Activated T-cell treated with anti-CD3 and anti-CD28 coated beads for 4 hours (primary cell): ENCODE results near the gene TBC1D24.
"Not testable (repeated sequence)": the region's sequence is repeated elsewhere in the genome, so short reads cannot be mapped to it uniquely, and the experiment has no call there.

ENCODE experiments used
- DNase-seq: peaks from one replicate; pipeline ENCODE4 v3.0.0-alpha.2; 2020

The TBC1D24 gene

DNA sequence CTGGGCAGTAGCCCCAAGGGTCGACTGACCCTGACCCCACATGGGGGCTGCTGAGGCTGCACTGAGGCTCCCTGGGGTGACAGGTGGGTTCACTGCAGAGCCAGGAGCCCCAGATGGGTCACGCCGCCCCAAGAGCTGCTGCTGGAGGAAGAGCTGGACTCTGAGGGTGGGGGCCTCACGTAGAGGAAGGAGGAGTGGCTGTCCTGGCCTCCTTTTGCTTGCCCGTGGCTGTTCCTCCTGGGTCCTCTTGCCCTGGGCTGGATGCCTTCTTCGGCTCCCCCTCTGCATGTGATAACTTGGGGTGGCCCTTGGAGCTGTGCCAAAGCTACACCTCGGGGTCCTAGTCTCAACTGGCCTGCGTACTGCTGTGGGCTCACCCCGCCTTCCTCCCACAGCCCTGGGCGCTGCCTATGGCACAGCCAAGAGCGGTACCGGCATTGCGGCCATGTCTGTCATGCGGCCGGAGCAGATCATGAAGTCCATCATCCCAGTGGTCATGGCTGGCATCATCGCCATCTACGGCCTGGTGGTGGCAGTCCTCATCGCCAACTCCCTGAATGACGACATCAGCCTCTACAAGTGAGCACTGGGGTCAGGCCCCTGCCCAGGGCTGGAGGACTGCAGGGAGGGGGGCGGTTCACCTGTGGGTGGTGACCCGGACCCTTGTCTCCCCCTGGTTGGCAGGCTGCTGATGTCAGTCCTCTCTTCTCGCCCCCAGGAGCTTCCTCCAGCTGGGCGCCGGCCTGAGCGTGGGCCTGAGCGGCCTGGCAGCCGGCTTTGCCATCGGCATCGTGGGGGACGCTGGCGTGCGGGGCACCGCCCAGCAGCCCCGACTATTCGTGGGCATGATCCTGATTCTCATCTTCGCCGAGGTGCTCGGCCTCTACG, 44.1 kb downstream of the TBC1D24 start:
- DNase-seq: no peak

DNA sequence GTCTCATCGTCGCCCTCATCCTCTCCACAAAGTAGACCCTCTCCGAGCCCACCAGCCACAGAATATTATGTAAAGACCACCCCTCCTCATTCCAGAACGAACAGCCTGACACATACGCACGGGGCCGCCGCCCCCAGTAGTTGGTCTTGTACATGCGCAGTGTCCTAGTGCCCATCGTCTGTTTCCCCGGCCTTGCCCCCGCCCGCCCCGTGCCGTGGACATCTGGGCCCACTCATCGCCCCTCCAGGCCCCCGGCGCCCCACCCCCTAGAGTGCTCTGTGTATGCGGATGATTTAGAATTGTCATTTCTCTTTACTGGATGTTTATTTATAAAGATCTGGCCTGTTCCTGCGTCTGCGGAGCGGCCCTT, 44.8 kb downstream of the TBC1D24 start:
- no peak for DNase-seq

DNA sequence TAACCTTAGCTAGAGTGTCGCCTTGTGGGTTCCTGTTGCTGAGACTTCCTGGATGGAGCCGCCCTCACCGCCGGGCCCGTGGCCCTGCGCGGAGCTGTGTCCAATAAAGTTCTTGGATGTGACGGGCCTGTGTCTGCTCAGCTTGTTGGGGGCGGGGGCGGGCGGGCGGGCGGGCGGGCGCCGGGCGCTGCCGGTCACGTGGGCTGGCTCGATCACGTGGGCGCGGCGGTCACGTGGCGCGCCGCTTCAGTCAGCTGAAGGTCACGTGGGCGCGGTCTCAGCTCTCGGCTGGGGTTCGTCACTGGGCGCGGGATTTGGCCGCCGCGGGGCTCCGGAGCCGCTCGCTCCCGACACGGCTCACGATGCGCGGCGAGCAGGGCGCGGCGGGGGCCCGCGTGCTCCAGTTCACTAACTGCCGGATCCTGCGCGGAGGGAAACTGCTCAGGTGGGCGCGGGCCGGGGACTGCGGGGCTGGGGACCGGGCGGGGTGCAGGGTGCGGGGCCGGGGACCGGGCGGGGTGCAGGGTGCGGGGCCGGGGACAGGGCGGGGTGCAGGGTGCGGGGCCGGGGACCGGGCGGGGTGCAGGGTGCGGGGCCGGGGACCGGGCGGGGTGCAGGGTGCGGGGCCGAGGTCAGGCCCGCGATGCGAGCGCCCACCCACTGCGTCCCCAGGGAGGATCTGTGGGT, 45.3 kb downstream of the TBC1D24 start, which contains the start of gene AMDHD2:
TSS of gene AMDHD2 (plus strand) at position 275 of the 687 bp plus-strand sequence. CDS start at position 363, 88 bp downstream.
- DNase-seq: peak; percentile 82

- DNase-seq: no peak
Observed at GRCh38 chr16:2520784-2521531, 46.0 kb downstream of the TBC1D24 start.

DNA sequence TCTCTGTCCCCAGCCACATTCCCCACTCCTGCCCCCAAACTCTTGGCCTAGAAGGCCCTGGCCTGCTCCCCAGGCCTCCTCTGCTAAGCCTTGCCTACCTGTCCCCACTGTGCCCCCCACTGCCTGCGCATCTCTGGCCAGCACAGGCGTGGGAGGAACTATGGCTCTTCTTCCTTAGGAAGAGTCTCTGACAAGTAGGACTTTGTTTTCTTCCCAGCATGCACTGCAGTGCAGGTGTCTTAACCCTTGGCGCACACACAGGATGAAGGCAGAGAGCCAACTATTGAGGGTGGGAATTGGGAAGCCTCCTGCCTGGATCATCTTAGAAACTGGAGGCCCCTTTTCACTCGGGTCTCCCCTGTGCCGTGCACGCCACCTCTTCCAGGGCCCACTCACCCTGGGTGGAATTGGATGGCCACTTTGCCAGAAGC, 48.9 kb downstream of the TBC1D24 start:
- no peak for DNase-seq

DNA sequence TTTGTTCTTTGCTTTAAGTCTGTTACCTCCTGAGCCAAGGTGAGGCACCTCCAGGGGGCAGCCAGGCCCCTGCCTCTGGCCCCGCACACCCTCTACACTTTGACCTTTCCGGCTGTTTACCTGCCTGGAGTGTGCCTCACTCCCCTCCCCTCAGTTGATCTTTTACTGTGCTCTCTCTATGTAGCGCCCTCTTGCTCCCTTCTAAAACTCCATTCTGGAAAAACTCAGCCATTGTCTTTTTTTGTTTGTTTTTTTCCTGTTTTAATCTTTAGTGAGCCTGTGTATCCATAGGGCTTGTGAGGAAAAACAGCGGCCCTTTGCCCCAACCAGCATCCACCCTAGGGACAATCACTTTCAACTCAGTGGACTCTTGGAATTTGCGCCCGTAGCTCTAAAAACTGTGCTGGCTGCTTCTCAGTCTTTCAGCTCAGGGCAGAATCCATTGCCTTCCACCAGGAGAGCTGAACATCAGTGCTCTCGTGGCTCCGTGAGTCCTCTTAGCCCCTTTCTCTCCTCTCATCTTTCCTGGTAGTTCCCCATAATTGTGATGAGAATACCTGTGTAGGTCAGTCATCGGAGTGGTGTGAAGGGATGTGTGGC, 49.5 kb downstream of the TBC1D24 start:
- DNase-seq: no peak

- no peak for DNase-seq
Observed at GRCh38 chr16:2526135-2526534, 51.2 kb downstream of the TBC1D24 start.

DNA sequence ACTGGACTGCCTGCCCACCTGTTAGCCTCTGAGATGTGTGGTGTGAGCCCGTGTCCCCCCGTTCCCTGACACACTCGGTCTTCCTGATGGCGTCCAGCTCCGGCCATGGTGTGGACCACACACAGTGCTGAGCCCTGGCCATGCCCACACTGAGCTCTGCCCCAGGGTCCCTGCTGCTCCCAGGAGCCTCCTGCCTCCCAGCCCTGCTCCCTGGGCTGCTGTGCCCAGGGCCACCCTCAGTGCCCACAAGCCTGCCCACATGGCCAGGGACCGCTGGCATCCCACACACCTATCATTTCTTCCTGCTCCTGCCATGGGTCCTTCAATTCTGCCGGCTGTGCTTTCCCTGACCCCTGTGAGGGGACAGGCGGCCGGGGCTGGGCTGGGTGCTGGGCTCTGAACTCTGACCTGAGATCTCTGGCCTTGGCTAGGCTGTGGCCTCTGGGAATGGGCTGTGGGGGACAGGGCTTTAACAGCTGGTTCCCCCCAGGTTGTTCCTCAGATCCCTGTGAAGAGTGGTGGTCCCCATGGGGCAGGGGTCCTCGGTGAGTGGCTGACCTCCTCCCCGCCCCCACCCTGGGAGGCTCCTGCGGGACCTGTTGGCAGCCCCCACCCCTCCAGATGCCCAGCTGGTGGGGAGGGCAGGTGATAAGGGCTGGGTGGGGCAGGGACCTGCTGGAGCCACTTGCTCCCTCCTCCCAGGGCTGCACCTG, 52.3 kb downstream of the TBC1D24 start:
- DNase-seq: no peak

GRCh38 chr16:2527784-2528100, 52.8 kb downstream of the TBC1D24 start:
- DNase-seq: no peak

DNA sequence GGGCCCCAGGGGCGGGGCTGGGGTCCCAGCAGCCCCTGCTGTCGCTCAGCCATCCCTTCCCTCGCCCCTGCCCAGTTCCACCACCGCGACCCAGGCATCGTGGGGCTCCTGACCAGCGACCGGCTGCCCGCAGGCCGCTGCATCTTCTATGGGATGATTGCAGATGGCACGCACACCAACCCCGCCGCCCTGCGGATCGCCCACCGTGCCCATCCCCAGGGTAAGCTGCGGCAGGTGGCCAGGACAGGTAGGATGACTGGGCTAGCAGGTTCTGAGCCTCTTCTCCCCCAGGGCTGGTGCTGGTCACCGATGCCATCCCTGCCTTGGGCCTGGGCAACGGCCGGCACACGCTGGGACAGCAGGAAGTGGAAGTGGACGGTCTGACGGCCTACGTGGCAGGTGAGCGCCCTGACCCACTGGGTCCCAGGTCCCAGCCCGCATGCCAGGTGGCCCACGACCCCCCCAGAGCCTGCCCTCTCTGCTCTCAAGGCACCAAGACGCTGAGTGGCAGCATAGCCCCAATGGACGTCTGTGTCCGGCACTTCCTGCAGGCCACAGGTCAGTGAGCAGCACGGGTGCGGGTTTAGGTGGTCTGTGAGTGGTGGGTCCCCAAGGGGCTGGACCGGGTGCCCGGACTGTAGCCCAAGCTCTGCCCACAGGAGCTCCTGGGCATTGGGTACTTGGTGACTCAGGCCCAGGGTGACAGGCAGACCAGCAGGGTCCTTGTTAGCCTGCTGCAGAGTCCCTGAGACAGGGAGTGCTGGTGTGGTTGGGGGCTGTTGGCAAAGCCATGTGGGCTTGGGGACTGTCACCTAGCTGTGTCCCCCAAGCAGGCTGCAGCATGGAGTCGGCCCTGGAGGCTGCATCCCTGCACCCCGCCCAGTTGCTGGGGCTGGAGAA, 53.5 kb downstream of the TBC1D24 start:
- no peak for DNase-seq

DNA sequence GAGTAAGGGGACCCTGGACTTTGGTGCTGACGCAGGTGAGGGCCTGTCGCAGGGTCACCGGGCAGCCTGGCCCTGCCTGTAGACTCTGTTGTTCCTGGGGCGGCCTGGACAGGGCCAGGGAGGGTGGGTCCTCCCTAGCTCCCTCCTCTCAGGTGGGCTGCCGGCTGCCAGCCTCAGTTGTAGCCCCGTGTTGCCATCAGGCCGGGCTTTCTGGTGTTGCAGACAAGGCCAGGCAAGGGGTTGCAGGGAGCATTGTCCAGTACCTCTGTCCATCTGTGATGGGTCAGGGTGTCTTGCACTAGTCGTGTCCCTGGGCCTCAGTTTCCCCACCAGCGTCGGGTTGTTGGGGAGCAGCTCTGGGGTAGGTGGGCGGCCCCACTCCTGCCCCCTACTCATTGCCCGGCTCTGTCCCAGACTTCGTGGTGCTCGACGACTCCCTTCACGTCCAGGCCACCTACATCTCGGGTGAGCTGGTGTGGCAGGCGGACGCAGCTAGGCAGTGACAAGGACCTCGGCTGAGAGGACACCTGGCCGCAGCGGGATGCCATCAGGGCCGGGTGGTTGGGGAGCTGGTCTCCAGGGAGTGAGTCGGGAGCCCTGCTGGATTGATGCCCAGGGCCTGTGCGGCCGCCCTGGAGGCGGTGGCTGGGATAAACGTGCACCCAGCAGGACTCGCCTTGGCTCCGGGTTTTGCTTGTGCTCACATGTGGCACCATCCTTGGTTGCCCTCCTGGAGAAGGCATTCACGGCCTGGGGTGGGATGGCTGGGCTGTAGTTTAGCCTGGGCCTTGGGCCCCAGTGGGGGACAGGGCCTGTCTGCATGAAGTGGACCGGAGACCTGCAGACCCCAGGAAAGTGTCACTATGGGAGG, 54.4 kb downstream of the TBC1D24 start:
- DNase-seq: no peak

GRCh38 chr16:2529961-2530628, 55.2 kb downstream of the TBC1D24 start:
- no peak for DNase-seq

- no peak for DNase-seq
Observed at GRCh38 chr16:2530629-2531318, 55.8 kb downstream of the TBC1D24 start.

DNA sequence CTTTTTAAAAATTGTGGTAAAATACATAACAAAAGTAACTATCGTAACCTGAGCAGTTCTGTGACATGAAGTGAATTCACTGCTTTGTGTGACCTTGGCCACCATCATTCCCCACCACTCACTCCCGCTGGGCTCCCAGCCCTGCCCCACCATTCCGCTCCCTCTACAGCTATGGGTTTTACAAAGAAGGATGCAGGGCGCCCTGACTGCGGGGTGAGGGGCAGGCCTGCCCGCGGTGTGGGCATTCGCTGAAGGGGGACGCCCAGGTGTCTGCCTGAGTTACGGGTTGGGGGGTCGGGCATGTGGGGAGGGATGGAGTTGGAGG, 56.4 kb downstream of the TBC1D24 start, which contains the start of gene CEMP1:
TSS of gene CEMP1 (minus strand) at position 38 of the 325 bp plus-strand sequence. CDS start 335 bp downstream, outside the sequence.
- no peak for DNase-seq

DNA sequence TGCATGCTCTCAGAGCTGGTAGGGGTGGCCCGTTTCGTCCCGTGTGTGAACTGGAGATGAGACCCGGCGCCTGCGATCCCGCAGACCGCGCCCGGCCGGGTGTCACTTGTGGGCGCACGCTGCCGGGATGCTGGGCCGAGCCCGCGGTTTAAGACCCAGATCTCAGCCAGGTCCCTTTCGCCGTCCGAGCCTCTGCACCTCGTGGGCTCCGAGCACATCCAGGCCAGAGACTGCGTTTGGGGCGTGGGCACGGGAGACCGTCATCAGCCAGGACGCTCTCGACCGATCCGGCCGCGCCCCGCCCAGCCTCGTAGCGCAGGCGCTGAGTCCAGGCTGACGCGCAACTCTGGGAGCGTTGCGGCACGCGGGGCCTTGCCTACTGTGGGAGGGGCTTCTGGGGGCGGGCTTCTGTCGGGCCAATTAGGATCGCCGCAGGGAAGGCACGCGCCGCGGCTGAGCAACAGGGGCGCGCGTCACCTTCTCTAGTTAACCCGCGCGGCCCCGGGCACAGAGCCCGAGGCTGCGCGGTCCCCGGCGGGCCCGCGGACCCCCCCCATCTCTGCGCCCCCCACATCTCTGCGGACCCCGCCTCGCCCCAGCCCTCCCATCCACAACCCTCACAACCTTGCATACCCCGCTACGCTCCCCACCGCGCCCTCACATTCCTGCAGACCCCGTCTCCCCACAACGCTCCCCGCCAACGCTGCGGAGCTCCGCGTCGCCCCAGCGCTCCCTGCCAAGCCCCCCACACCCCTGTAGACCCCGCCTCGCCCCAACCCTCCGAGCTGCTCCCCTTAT, 57.0 kb downstream of the TBC1D24 start:
- DNase-seq: peak; percentile 93

GRCh38 chr16:2532494-2533141, 57.7 kb downstream of the TBC1D24 start:
- DNase-seq: no peak

- not testable (repeated sequence) for DNase-seq
Observed at GRCh38 chr16:2533142-2533755, 58.3 kb downstream of the TBC1D24 start.
